Endothelial cell of umbilical vein (primary cell): ENCODE data around the gene GRID1. TPM values are rescaled to one million over a fixed set of nuclear protein-coding genes. Genes with fewer than 3 reads are reported as not detected.

Experiments
- BruUV-seq: library from RNA; stranded (reverse); fragments of 400-500 nt; replicated peaks from 2 replicates; lab custom pipeline; 2021; lab: Mats Ljungman, UMichigan
- CTCF ChIA-PET: fragments of 300-600, 350-600 bp; sonication (Branson Sonifier 250); formaldehyde crosslinking; loops from one replicate; lab custom pipeline; 2021; ENCODE audit warnings: antibody characterized with exemption, inconsistent platforms; lab: Charles Lee
- POLR2A ChIA-PET: fragments of 300-600, 350-600 bp; sonication (Branson Sonifier 250); formaldehyde crosslinking; loops from one replicate; lab custom pipeline; 2021; ENCODE audit warnings: antibody characterized with exemption, inconsistent platforms; lab: Charles Lee
- DNase-seq: peaks from one replicate; pipeline ENCODE4 v3.0.0-alpha.2; 2011; ENCODE audit warnings: low read depth, low spot score
- FAIRE-seq: peaks from 2 replicates; lab custom pipeline; 2011; peaks lifted over from hg19 to GRCh38; lab: Jason Lieb, UNC
- H2AFZ ChIP-seq: 2 replicates; pipeline ENCODE4 v1.6.0; 2012; ENCODE audit warnings: low read depth, low read length, control low read depth, inconsistent platforms
- H3K27ac ChIP-seq: 2 replicates; pipeline ENCODE4 v1.5.1; 2011; ENCODE audit warnings: low read depth, mild to moderate bottlenecking, control low read depth, low read length, moderate library complexity; ENCODE audit not compliant: insufficient read depth
- H3K27me3 ChIP-seq, 2 experiments: 2 replicates each; pipeline versions ENCODE4 v1.6.0 to v1.6.1; 2011; ENCODE audit warnings: low read length in 2 of 2, mixed read lengths in 1 of 2; ENCODE audit not compliant: control insufficient read depth in 2 of 2, insufficient read depth in 2 of 2
- H3K36me3 ChIP-seq, 2 experiments: 2 replicates in 1 of 2; 3 replicates in 1 of 2; pipeline ENCODE4 v1.5.1; 2011; ENCODE audit warnings: low read length in 2 of 2, mild to moderate bottlenecking in 1 of 2, moderate library complexity in 1 of 2; ENCODE audit not compliant: control insufficient read depth in 2 of 2, insufficient read depth in 2 of 2; ENCODE audit errors: extremely low read depth in 1 of 2
- H3K4me1 ChIP-seq: 3 replicates; pipeline ENCODE4 v1.5.1; 2011; ENCODE audit warnings: mild to moderate bottlenecking, low read length; ENCODE audit not compliant: control insufficient read depth, insufficient read depth; ENCODE audit errors: extremely low read depth
- H3K4me2 ChIP-seq: 2 replicates; pipeline ENCODE4 v1.6.1; 2011; ENCODE audit warnings: low read length, control low read depth, mixed read lengths; ENCODE audit not compliant: insufficient read depth
- H3K4me3 ChIP-seq, 3 experiments: fragments of 200-600 bp in 1 of 3; sonication (generic), shearing (Covaris generic) in 1 of 3; replicated peaks in 1 of 3; 2 replicates each; pipeline ENCODE4 v1.5.1; 2011 to 2016; ENCODE audit warnings: control low read depth in 3 of 3, low read length in 3 of 3, mild to moderate bottlenecking in 2 of 3, inconsistent platforms in 1 of 3, low read depth in 1 of 3, moderate library complexity in 1 of 3; ENCODE audit not compliant: insufficient read depth in 1 of 3
- H3K79me2 ChIP-seq: 2 replicates; pipeline ENCODE4 v1.6.0; 2012; ENCODE audit warnings: low read length, inconsistent platforms; ENCODE audit not compliant: control insufficient read depth, insufficient read depth
- H3K9ac ChIP-seq: replicated peaks from 2 replicates; pipeline ENCODE3; 2011; ENCODE audit warnings: low read length, control low read depth; ENCODE audit not compliant: insufficient read depth; ENCODE audit errors: extremely low read depth
- H3K9me1 ChIP-seq: replicated peaks from 3 replicates; pipeline ENCODE4 v1.6.0; 2011; ENCODE audit warnings: mild to moderate bottlenecking, low read length; ENCODE audit not compliant: control insufficient read depth, insufficient read depth; ENCODE audit errors: extremely low read depth
- H3K9me3 ChIP-seq: replicated peaks from 2 replicates; pipeline ENCODE4 v1.5.1; 2012; ENCODE audit warnings: low read length, inconsistent platforms; ENCODE audit not compliant: control insufficient read depth, insufficient read depth
- H4K20me1 ChIP-seq: replicated peaks from 2 replicates; pipeline ENCODE3; 2011; ENCODE audit warnings: mild to moderate bottlenecking, low read length; ENCODE audit not compliant: control insufficient read depth, insufficient read depth; ENCODE audit errors: extremely low read depth
- EZH2 ChIP-seq: IDR thresholded peaks from 2 replicates; pipeline ENCODE4 v1.6.1; 2012; ENCODE audit warnings: borderline replicate concordance, low read depth, mild to moderate bottlenecking, moderate library complexity, low read length, inconsistent platforms; ENCODE audit not compliant: severe bottlenecking
- FOS ChIP-seq: IDR thresholded peaks from 2 replicates; pipeline ENCODE4 v1.6.1; 2011; ENCODE audit warnings: mild to moderate bottlenecking, low read length, moderate library complexity, borderline replicate concordance; ENCODE audit not compliant: insufficient read depth
- GATA2 ChIP-seq: IDR thresholded peaks from 2 replicates; pipeline ENCODE4 v1.7.0; 2011; ENCODE audit warnings: low read depth, mild to moderate bottlenecking, moderate library complexity, mixed read lengths, low read length; ENCODE audit not compliant: insufficient read length, insufficient read depth
- JUN ChIP-seq: IDR thresholded peaks from 2 replicates; pipeline ENCODE4 v1.6.1; 2011; ENCODE audit warnings: borderline replicate concordance, low read depth; ENCODE audit not compliant: insufficient read length, insufficient read depth
- MYC ChIP-seq: IDR thresholded peaks from one replicate; pipeline ENCODE4 v1.6.1; 2011; ENCODE audit warnings: mild to moderate bottlenecking, low read depth, low read length
- POLR2A ChIP-seq: IDR thresholded peaks from 2 replicates; pipeline ENCODE4 v1.6.1; 2012; ENCODE audit warnings: low read depth, mild to moderate bottlenecking, control low read depth, low read length
- POLR2AphosphoS5 ChIP-seq: IDR thresholded peaks from 2 replicates; pipeline ENCODE4 v1.6.1; 2012; ENCODE audit warnings: low read depth, mild to moderate bottlenecking, control low read depth, low read length, moderate library complexity; ENCODE audit not compliant: insufficient read depth
- dilution Hi-C: fragments of 300-500 bp; cut with MboI; formaldehyde crosslinking; loops from one replicate; pipeline ENCODE4 v1.15.0; 2019; ENCODE audit warnings: low sequenced_read_pairs; ENCODE audit not compliant: extremely low pct_ligation_motif_present
- intact Hi-C: fragments of 100-400 bp; cut with micrococcal nuclease; formaldehyde crosslinking; loops from one replicate; pipeline ENCODE4 v1.10.0; 2022
- polyA plus RNA-seq, 4 experiments: library from polyadenylated mRNA; depleted of rRNA in 3 of 4; stranded (reverse) in 3 of 4; unstranded in 1 of 4; fragments of >200 nt; gene quantifications; 2 replicates each; pipeline versions ENCODE4 v1.2.1 to v1.2.3, GENCODE V29; 2011 to 2012; ENCODE audit warnings: missing spikeins in 1 of 4
- total RNA-seq: library from RNA; stranded (reverse); gene quantifications from 2 replicates; pipeline ENCODE4 v1.2.3, GENCODE V29; 2021
- TF ChIP-seq, protein P1 (sequence below): IDR thresholded peaks from 2 replicates; pipeline ENCODE4 v1.6.1; 2011; ENCODE audit not compliant: insufficient read depth, insufficient read length
- TF ChIP-seq, protein P2 (sequence below), 2 donors: IDR thresholded peaks; 1 replicate in 1 of 2; 2 replicates in 1 of 2; pipeline ENCODE4 v1.5.1; 2011; ENCODE audit warnings: low read length in 2 of 2, mild to moderate bottlenecking in 2 of 2, moderate library complexity in 2 of 2, control low read depth in 1 of 2, inconsistent platforms in 1 of 2, low read depth in 1 of 2; ENCODE audit not compliant: insufficient read depth in 1 of 2; ENCODE audit errors: extremely low read depth in 1 of 2

The GRID1 gene
- total and polyA plus RNA-seq, 2 donors (not counting 3 experiments of a cell fraction or from before 2014, with no cell fraction given): not detected

DNA sequence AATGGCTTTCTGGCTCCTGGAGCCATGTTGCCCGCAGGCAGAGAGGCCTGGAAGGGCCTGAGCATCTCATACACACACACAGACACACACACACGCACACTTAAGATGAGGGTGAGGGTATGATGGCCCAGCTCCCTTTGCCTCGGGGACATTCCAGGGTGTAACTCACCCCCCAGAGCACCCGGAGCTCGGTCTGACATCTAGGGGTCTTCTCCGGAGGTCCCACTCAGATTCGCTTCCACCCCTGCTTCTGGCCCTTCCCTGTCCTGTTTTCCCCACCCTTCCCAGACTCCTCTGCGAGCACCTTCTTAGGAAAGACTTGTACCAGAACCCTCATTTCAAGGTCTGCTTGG lies 304.4 kb downstream of the GRID1 start:
- Histone ChIP-seq H3K4me1 (no peaks in the 10 kb centered on the region), H3K4me2 (no peak overlapping the region), H3K4me3 (no peak overlapping the region), H3K79me2 (no peaks in the 10 kb centered on the region), H2AFZ (no peak overlapping the region), H3K9me3 (no peaks in the 10 kb centered on the region), H3K27ac (no peak overlapping the region), H3K27me3 (no peaks in the 10 kb centered on the region), H3K9me1 (no peaks in the 10 kb centered on the region), H4K20me1 (no peaks in the 10 kb centered on the region), H3K36me3 (no peaks in the 10 kb centered on the region), H3K9ac (no peak overlapping the region)
- ChIA-PET CTCF (no interaction called here), POLR2A (no interaction called here)
- intact Hi-C loops (no loop called here), dilution Hi-C loops (no loop called here)
- TF ChIP-seq POLR2A (no peak), MYC (no peak), GATA2 (no peak), FOS (no peak), EZH2 (no peak), POLR2AphosphoS5 (no peak), JUN (no peak)
- TF ChIP-seq, protein P1, sequence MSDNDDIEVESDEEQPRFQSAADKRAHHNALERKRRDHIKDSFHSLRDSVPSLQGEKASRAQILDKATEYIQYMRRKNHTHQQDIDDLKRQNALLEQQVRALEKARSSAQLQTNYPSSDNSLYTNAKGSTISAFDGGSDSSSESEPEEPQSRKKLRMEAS: no peak
- TF ChIP-seq, protein P2, sequence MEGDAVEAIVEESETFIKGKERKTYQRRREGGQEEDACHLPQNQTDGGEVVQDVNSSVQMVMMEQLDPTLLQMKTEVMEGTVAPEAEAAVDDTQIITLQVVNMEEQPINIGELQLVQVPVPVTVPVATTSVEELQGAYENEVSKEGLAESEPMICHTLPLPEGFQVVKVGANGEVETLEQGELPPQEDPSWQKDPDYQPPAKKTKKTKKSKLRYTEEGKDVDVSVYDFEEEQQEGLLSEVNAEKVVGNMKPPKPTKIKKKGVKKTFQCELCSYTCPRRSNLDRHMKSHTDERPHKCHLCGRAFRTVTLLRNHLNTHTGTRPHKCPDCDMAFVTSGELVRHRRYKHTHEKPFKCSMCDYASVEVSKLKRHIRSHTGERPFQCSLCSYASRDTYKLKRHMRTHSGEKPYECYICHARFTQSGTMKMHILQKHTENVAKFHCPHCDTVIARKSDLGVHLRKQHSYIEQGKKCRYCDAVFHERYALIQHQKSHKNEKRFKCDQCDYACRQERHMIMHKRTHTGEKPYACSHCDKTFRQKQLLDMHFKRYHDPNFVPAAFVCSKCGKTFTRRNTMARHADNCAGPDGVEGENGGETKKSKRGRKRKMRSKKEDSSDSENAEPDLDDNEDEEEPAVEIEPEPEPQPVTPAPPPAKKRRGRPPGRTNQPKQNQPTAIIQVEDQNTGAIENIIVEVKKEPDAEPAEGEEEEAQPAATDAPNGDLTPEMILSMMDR (IDR thresholded peaks at IDR 0.05; ENCODE audit: extremely low read depth in 1 of 2, insufficient read depth in 1 of 2, low read depth in 1 of 2, low read length in 2 of 2): no peak
- DNase-seq: no peak
- no TSS peak for BruUV-seq
- FAIRE-seq: no peak
